Measurements from ENCODE around the gene BMX.

Gene BMX

DNA sequence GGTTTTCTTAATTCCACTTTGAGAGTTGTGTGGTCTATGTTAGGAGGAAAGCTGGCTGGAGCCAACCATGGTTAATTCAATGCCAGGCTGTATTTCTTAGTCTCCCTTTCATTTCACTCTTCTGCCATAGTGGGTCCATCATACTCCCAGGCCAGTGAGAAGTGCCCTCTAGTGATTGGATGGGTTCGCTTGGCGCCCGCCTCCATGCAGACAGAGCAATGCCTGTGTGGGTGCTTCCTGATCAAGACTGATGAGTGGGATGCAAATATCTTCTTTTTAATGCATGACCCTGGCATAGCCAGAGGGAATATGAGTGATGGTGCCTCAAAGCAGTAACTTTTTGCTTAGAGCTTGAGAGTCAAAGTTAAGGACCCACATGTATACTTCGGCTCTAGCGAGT is 6.4 kb downstream of the BMX start:
- DNase-seq (ENCODE audit: low read depth in 3 of 3) = no peak

- DNase-seq (ENCODE audit: low read depth in 3 of 3) = no peak
Measured at GRCh38 chrX:15509845-15510244, 9.2 kb downstream of the BMX start.

- DNase-seq (ENCODE audit: low read depth in 3 of 3) = no peak
Measured at GRCh38 chrX:15511563-15511962, 11.0 kb downstream of the BMX start.

- no peak for DNase-seq (ENCODE audit: low read depth in 3 of 3)
Measured at GRCh38 chrX:15512401-15512965, 11.9 kb downstream of the BMX start.

DNA sequence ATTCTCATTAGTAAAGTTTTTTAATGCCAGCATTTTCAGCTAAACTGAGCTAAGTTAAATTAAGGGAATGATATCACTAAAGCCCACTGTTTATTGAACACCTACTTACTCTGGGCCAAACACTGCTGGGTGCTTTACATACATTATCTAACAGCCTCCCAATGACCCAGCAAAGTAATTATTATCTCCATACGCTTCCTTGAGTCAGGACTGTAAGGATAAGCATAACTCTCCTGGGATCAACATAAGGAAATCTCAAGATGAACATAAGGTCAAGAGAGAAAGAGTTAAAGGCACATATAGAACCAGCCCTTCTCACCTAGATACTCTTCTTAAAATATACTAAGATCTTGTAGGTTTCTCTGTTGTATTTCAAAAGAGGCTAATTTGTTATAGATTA is 13.7 kb downstream of the BMX start:
- DNase-seq (ENCODE audit: low read depth in 3 of 3) = no peak

DNA sequence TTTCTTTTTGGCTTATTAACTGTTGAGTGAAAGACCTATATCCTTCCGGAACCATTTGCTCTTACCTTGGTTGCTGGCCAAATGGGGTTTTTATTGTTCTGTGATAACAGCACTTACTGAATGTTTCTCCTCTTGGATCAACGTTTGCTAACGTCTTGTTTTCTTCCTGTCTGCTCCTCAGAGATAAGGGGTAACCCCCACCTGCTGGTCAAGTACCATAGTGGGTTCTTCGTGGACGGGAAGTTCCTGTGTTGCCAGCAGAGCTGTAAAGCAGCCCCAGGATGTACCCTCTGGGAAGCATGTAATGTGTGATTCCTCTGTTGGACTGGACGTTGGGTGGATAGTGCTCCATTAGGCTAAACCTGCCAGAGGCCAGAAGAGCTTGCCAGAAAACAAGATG is 15.3 kb downstream of the BMX start:
- no peak for DNase-seq (ENCODE audit: low read depth in 3 of 3)

GRCh38 chrX:15522464-15522863 is 21.9 kb downstream of the BMX start:
- no peak for DNase-seq (ENCODE audit: low read depth in 3 of 3)

GRCh38 chrX:15523088-15523487 is 22.5 kb downstream of the BMX start:
- DNase-seq (ENCODE audit: low read depth in 3 of 3) = no peak

DNA sequence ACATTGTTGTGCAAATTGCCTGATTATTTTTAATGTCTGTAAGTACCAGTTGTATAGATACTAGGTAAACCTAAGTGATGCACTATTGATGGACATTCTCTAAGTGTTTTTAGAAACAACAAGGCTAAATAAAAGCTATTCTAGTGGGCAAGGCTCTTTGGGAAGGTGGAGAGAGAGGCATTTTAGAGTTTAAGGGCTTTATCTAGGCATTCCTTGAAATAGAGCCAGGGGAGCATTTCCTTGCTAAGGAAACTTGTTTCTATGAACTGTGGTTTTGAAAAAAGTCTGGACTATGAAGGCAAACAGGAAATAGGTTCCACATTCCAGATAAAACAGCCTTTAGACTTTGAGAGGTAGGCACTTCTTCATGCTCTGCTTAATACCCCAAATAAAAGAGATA is 23.8 kb downstream of the BMX start:
- DNase-seq (ENCODE audit: low read depth in 3 of 3) = no peak

GRCh38 chrX:15525664-15526416 is 25.2 kb downstream of the BMX start:
- DNase-seq (ENCODE audit: low read depth in 3 of 3) = no peak

GRCh38 chrX:15529165-15529564 is 28.6 kb downstream of the BMX start:
- no peak for DNase-seq (ENCODE audit: low read depth in 3 of 3)

GRCh38 chrX:15530318-15530717 is 29.7 kb downstream of the BMX start:
- no peak for DNase-seq (ENCODE audit: low read depth in 3 of 3)

- DNase-seq (ENCODE audit: low read depth in 3 of 3) = no peak
Measured at GRCh38 chrX:15546745-15547144, 46.1 kb downstream of the BMX start.

GRCh38 chrX:15547356-15547755 is 46.7 kb downstream of the BMX start:
- no peak for DNase-seq (ENCODE audit: low read depth in 3 of 3)

GRCh38 chrX:15549189-15550012 is 48.8 kb downstream of the BMX start:
- DNase-seq (ENCODE audit: low read depth in 3 of 3) = no peak

- no peak for DNase-seq (ENCODE audit: low read depth in 3 of 3)
Measured at GRCh38 chrX:15559227-15559626, 58.6 kb downstream of the BMX start.

- DNase-seq (ENCODE audit: low read depth in 3 of 3) = no peak
Measured at GRCh38 chrX:15560924-15561323, 60.3 kb downstream of the BMX start.

DNA sequence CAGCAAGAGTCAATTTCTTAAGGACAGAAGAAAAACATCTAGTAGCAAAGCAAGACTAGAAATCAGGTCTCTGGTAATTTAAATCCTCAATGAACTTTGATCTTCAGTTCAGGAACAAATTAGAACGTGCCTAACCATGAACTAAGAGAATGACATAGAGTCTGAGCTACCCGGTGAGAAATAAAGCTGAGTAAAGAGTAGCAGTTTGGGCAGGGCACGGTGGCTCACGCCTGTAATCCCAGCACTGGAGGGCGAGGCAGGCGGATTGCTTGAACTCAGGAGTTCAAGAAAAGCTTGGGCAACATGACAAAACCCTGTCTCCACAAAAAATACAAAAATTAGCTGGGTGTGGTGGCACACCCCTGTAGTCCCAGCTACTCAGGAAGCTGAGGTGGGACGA is 62.4 kb downstream of the BMX start:
- DNase-seq (ENCODE audit: low read depth in 3 of 3) = no peak

GRCh38 chrX:15564981-15565579 is 64.5 kb downstream of the BMX start:
- no peak for DNase-seq (ENCODE audit: low read depth in 3 of 3)

- no peak for DNase-seq (ENCODE audit: low read depth in 3 of 3)
Measured at GRCh38 chrX:15566244-15566643, 65.6 kb downstream of the BMX start.

DNA sequence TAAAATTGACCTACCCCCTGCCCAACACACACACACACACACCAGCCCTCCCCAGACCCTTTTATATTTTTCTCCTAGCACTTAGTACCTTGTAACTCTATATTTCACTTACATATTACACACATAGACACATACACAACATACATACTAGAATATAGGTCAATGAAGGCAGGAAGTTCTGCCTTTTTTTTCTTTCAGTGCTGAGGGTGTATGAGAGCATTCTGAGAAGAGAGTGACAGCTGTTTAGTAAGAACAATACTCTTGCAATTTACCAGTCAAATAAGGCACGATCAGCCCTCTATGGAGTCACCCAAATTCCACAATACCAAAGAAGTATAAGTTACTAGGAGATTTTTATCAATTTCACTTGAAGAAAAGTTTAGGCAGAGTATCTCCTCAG is 66.7 kb downstream of the BMX start:
- DNase-seq (ENCODE audit: low read depth in 3 of 3) = no peak

DNA sequence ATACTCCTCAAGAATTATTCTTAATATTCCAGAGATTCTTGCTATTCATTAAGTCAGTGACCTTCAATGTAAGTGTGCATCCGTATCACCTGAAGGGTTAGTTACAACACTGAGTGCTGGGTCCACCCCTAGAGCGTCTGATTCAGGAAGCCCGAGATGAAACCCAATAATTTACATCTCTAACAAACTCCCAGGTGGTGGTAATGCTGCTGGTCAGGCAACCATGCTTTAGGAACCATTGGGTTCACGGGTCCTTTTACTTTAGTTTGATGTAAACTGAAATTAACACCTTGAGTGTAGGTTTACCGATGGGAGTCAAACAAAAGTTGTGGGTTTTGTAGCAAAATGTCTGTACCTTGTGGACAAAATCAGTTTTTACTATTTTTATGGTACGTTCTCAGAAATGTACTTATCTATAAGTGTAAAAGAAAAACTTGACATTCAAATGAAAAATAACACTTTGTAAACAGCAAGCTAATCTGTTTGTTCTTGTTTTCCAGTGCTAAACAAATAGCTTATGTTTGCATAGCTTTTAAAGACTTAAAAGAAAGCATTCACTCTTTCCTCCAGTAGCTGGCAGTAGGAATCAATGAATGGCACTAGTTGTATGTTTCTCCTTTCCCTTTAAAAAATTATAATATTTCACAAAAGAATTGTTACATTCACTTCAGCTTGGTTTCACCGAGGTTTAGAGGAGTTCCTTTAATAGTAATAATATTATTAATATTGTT is 67.4 kb downstream of the BMX start:
- no peak for DNase-seq (ENCODE audit: low read depth in 3 of 3)

Measured in stimulated activated CD4-positive, alpha-beta T cell treated with anti-CD3 and anti-CD28 coated beads, TNF-alpha, amount 100 ng/mL, for 4 hours (primary cell).